Epithelial cell of esophagus (primary cell): ENCODE measurements around the gene PARD6G.

Experiments
- DNase-seq: peaks from one replicate; pipeline ENCODE4 v3.0.0; 2010; ENCODE audit warnings: low read depth
- H3K4me3 ChIP-seq: 2 replicates; pipeline ENCODE4 v1.5.1; 2011; ENCODE audit warnings: mild to moderate bottlenecking, low read length, control low read depth
- CTCF ChIP-seq: IDR thresholded peaks from 2 replicates; pipeline ENCODE4 v1.5.1; 2011; ENCODE audit warnings: low read depth, mild to moderate bottlenecking, low read length, control low read depth, inconsistent platforms; ENCODE audit not compliant: insufficient read depth; ENCODE audit errors: missing control alignments

Gene PARD6G

DNA sequence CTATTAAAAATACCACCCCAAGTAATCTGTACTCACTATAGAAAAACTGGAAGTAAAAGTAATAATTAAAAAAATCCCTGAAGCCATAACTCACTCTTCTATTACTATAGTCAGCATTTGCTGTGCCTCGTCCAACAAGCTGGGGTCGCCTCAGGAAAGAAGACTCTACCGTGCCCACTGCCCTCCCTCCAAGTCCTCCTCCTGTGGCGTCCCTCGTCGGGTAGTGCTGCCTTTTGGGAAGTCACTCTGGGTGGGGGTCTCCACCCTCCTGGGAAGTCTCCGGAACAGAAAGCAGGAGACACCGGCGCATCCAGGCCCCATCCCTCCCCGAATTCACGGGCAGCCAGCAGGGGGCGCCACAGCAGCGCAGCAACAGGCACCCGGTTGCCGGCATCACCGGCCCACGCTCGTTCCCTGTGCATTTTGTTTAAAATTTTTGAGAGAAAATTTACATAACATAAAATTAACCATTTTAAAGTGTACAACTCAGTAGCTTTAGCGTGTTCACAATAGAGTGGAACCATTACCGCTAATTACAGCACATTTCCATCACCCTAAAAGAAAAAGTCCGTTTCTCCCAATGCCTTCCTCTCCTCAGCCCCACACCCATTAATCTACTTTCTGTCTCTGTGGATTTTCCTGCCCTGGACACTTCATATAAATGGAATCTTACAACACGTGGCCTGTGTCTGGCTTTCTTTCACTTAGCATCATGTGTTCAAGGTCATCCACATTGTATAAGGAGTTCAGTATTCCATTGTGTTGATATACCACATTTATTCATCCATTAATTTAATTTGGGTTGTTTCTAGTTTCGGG, 76.1 kb downstream of the PARD6G start:
- TF ChIP-seq CTCF, result peak; percentile 86
- H3K4me3 ChIP-seq, result no peak overlapping the region
- peak; percentile 54 for DNase-seq

DNA sequence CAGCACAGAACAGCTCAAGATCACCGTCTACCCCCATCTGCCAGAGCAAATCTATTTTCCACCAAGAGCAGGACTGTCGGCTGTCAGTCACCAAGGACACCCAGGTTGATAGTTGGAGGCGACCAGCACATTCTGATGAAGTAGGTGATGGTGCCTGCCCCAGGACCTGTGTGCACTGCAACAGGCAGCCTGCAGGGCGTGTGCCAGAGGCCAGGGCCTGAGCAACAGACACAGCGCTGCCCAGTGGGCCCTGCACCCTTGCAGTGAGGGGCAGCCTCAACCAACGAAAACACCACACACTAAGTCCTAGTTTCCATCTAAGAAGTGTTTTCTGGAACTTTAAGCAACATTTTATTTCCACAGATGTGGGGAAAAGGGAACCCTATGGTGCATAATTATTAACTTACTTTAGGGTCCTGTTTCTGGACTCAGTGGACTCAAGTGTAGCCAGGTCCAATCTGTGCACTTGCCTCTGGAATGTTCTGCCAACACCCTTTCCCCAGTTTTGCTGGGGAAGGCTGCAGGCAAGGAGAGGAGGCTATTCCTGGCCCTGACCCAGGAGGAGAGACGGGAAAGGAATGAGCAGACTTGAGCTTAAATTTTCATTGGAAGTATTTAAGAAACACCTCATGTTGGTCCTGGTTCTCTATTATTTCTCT, 76.8 kb downstream of the PARD6G start:
- no peak for DNase-seq
- no peak for TF ChIP-seq CTCF
- H3K4me3 ChIP-seq, result no peak overlapping the region

- no peak for TF ChIP-seq CTCF
- no peak overlapping the region for H3K4me3 ChIP-seq
- peak; percentile 40 for DNase-seq
These were observed 77.7 kb downstream of the PARD6G start for GRCh38 chr18:80169607-80170006.

- H3K4me3 ChIP-seq, result no peak overlapping the region
- DNase-seq, result no peak
- TF ChIP-seq CTCF, result no peak
These were observed 78.3 kb downstream of the PARD6G start for GRCh38 chr18:80168982-80169381.

- DNase-seq, result no peak
- H3K4me3 ChIP-seq, result no peak overlapping the region
- TF ChIP-seq CTCF, result no peak
These were observed 79.0 kb downstream of the PARD6G start for GRCh38 chr18:80168346-80168745.

GRCh38 chr18:80167931-80168330, 79.4 kb downstream of the PARD6G start:
- no peak for DNase-seq
- H3K4me3 ChIP-seq, result no peak overlapping the region

More at GRCh38 chr18:80167931-80168330, 79.4 kb downstream of the PARD6G start:
- no peak for TF ChIP-seq CTCF
